GM23338 (cell line): ENCODE measurements around the gene STX16. TPM values are rescaled to one million over a fixed set of nuclear protein-coding genes. Genes with fewer than 3 reads are reported as not detected.
A peak's percentile ranks its signal among the peaks of the same experiment; 100 is the strongest.

Experiments
- ATAC-seq: fragments of 200-7000 bp; cut with Tn5 transposase; 3 replicates; pipeline ENCODE4 v1.9.1; 2020
- DNase-seq: peaks from one replicate; pipeline ENCODE4 v3.0.0-alpha.2; 2015; ENCODE audit warnings: low spot score
- H2AFZ ChIP-seq: fragments of 200-600 bp; sonication (generic); 2 replicates; pipeline ENCODE4 v1.8.0; 2016; ENCODE audit warnings: antibody characterized with exemption, mild to moderate bottlenecking, moderate library complexity
- H3F3A ChIP-seq: fragments of 200-600 bp; sonication (generic); replicated peaks from 2 replicates; pipeline ENCODE4 v1.8.0; 2017; ENCODE audit warnings: antibody characterized with exemption, mixed run types, low read depth
- H3K27ac ChIP-seq: fragments of 200-600 bp; sonication (generic); 2 replicates; pipeline ENCODE4 v1.6.1; 2016; ENCODE audit warnings: low read depth
- H3K27me3 ChIP-seq: fragments of 200-600 bp; sonication (generic); 2 replicates; pipeline ENCODE4 v1.8.0; 2016; ENCODE audit warnings: mild to moderate bottlenecking, mixed run types, moderate library complexity; ENCODE audit not compliant: insufficient read depth
- H3K36me3 ChIP-seq: fragments of 200-600 bp; sonication (generic); 2 replicates; pipeline ENCODE4 v1.8.0; 2016; ENCODE audit warnings: mild to moderate bottlenecking; ENCODE audit not compliant: insufficient read depth
- H3K4me1 ChIP-seq: fragments of 200-600 bp; sonication (generic); 2 replicates; pipeline ENCODE4 v1.8.0; 2016; ENCODE audit warnings: mild to moderate bottlenecking, moderate library complexity; ENCODE audit not compliant: insufficient read depth
- H3K4me2 ChIP-seq: fragments of 200-600 bp; sonication (generic); 2 replicates; pipeline ENCODE4 v1.7.1; 2017; ENCODE audit warnings: mixed run types
- H3K4me3 ChIP-seq: fragments of 200-600 bp; sonication (generic); 2 replicates; pipeline ENCODE4 v1.6.1; 2016; ENCODE audit warnings: mixed run types
- H3K79me2 ChIP-seq: fragments of 200-600 bp; sonication (generic); replicated peaks from 2 replicates; pipeline ENCODE4 v1.8.0; 2017; ENCODE audit warnings: mild to moderate bottlenecking; ENCODE audit not compliant: insufficient read depth
- H3K9me2 ChIP-seq: fragments of 200-600 bp; sonication (generic); 2 replicates; pipeline ENCODE4 v1.8.0; 2017; ENCODE audit not compliant: insufficient read depth
- H4K20me1 ChIP-seq: fragments of 200-600 bp; sonication (generic); replicated peaks from 2 replicates; pipeline ENCODE4 v1.8.0; 2017; ENCODE audit warnings: mild to moderate bottlenecking; ENCODE audit not compliant: insufficient read depth
- H3K27ac Mint-ChIP-seq: 2 replicates; pipeline ENCODE4 v1.8.0; 2020; ENCODE audit warnings: inconsistent platforms, mild to moderate bottlenecking, moderate library complexity, mixed read lengths
- H3K27me3 Mint-ChIP-seq: 3 replicates; pipeline ENCODE4 v1.8.0; 2022; ENCODE audit warnings: low read depth, mild to moderate bottlenecking, moderate library complexity, mixed read lengths, inconsistent platforms; ENCODE audit not compliant: insufficient read depth, poor library complexity
- H3K36me3 Mint-ChIP-seq: 3 replicates; pipeline ENCODE4 v1.8.0; 2021; ENCODE audit warnings: low read depth, mild to moderate bottlenecking, inconsistent platforms, moderate library complexity, mixed read lengths
- H3K4me1 Mint-ChIP-seq: 3 replicates; pipeline ENCODE4 v1.8.0; 2020; ENCODE audit warnings: mild to moderate bottlenecking, inconsistent platforms, mixed read lengths
- H3K4me3 Mint-ChIP-seq: 3 replicates; pipeline ENCODE4 v1.8.0; 2021; ENCODE audit warnings: moderate library complexity, mild to moderate bottlenecking, inconsistent platforms, mixed read lengths
- H3K9me3 Mint-ChIP-seq: 3 replicates; pipeline ENCODE4 v1.8.0; 2020; ENCODE audit warnings: moderate library complexity, mild to moderate bottlenecking, inconsistent platforms, mixed read lengths
- CTCF ChIP-seq, 2 experiments: fragments of 200-600 bp in 1 of 2; sonication (generic) in 1 of 2; conservative IDR thresholded peaks; 2 replicates each; pipeline versions ENCODE4 v1.5.1 to v1.6.1; 2016 to 2017; ENCODE audit warnings: antibody characterized with exemption in 2 of 2, low read depth in 2 of 2, mild to moderate bottlenecking in 2 of 2, moderate library complexity in 1 of 2
- EZH2phosphoT487 ChIP-seq: fragments of 200-600 bp; sonication (generic); IDR thresholded peaks from one replicate; pipeline ENCODE4 v1.8.1; 2018; ENCODE audit warnings: antibody characterized with exemption; ENCODE audit not compliant: unreplicated experiment
- NANOG ChIP-seq: IDR thresholded peaks from 2 replicates; pipeline ENCODE4 v1.6.1; 2016; ENCODE audit warnings: antibody characterized with exemption, borderline replicate concordance
- POLR2AphosphoS5 ChIP-seq: IDR thresholded peaks from 2 replicates; pipeline ENCODE4 v1.6.1; 2016; ENCODE audit warnings: antibody characterized with exemption, low read depth
- REST ChIP-seq: IDR thresholded peaks from one replicate; pipeline ENCODE4 v1.6.1; 2018; ENCODE audit warnings: antibody characterized with exemption; ENCODE audit not compliant: unreplicated experiment
- STAT1 ChIP-seq: IDR thresholded peaks from one replicate; pipeline ENCODE4 v1.6.1; 2016; ENCODE audit warnings: antibody characterized with exemption; ENCODE audit not compliant: unreplicated experiment
- ZNF114 ChIP-seq: fragments of 250-450 bp; sonication (Bioruptor Pico); IDR thresholded peaks from 2 replicates; pipeline ENCODE4 v1.5.0; 2020; ENCODE audit warnings: mild to moderate bottlenecking, moderate library complexity
- ZNF331 ChIP-seq: fragments of 250-450 bp; sonication (Bioruptor Pico); IDR thresholded peaks from 2 replicates; pipeline ENCODE4 v1.5.0; 2020; ENCODE audit warnings: low read depth, mild to moderate bottlenecking, moderate library complexity
- polyA plus RNA-seq: library from polyadenylated mRNA; unstranded; fragments of >200 nt; fragmentation: Nextera tagmentation; extraction: Ambion mirVana; gene quantifications from 2 replicates; pipeline ENCODE4 v1.2.1, GENCODE V29; 2016
- total RNA-seq: library from RNA; depleted of rRNA; stranded (reverse); fragments of >200 nt; shearing (Covaris generic); gene quantifications from 2 replicates; pipeline ENCODE4 v1.2.3, GENCODE V29; 2014

STX16 gene
- total and polyA plus RNA-seq, 2 experiments from 2014 or later = 31.2 to 70.5 TPM

GRCh38 chr20:58627212-58628072 lies 23.6 kb upstream of the STX16 start (continued):
- TF ChIP-seq CTCF (conservative IDR thresholded peaks at IDR 0.05; ENCODE audit: low read depth in 2 of 2) (no peak), ZNF114 (no peak), POLR2AphosphoS5 (no peak), STAT1 (no peak)

GRCh38 chr20:58628491-58629214 lies 22.4 kb upstream of the STX16 start:
- H3K36me3 Mint-ChIP-seq = no peaks in the 10 kb centered on the region; the same call in 2 of the 3 replicates
- peaks cover 11% of the 10 kb centered on the region for H3K27me3 Mint-ChIP-seq
- Histone ChIP-seq H3K27ac (no peak overlapping the region), H3K4me1 (no peaks in the 10 kb centered on the region), H3K79me2 (no peaks in the 10 kb centered on the region), H4K20me1 (no peaks in the 10 kb centered on the region), H3K9me2 (peaks cover 10% of the 10 kb centered on the region; the same call in 1 of the 2 replicates), H2AFZ (no peak overlapping the region), H3K4me2 (no peak overlapping the region), H3K27me3 (no peaks in the 10 kb centered on the region), H3K36me3 (no peaks in the 10 kb centered on the region), H3F3A (no peaks in the 10 kb centered on the region), H3K4me3 (no peak overlapping the region)
- no peak overlapping the region for H3K4me3 Mint-ChIP-seq
- H3K4me1 Mint-ChIP-seq = peaks cover 2% of the 10 kb centered on the region; the same call in 2 of the 3 replicates
- TF ChIP-seq CTCF (conservative IDR thresholded peaks at IDR 0.05; ENCODE audit: low read depth in 2 of 2) (peak; percentile 29 to 51), ZNF331 (no peak)
- H3K9me3 Mint-ChIP-seq = peaks cover 5% of the 10 kb centered on the region; the same call in 2 of the 3 replicates
- peak; percentile 57; the same call in 2 of the 3 replicates for ATAC-seq
- DNase-seq = no peak
- no peak overlapping the region for H3K27ac Mint-ChIP-seq

DNA sequence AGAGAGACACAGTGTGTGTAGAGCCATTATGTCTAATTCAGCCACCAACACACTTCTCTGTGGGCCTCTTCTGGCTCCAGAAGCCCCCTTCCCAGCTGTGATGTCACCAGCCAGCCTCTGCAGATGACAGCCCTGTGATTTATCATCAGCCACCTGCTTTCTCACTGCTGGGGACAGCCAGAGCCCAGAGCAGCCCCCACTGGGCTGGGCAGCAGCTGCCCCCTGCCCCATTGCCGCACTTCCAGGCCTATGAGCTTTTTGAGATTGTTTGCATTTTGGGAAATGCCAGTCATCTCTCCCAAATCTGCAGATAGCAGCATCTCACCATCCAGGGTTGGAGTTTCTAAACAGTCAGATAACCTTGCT lies 21.9 kb upstream of the STX16 start:
- DNase-seq (no peak), ATAC-seq (no peak)
- Mint-ChIP-seq H3K27ac (no peak overlapping the region), H3K4me3 (no peak overlapping the region), H3K4me1 (peaks cover 2% of the 10 kb centered on the region; the same call in 2 of the 3 replicates), H3K27me3 (peaks cover 13% of the 10 kb centered on the region), H3K9me3 (peaks cover 5% of the 10 kb centered on the region; the same call in 2 of the 3 replicates), H3K36me3 (no peaks in the 10 kb centered on the region; the same call in 2 of the 3 replicates)
- Histone ChIP-seq H3K4me1 (no peaks in the 10 kb centered on the region), H3K27me3 (no peaks in the 10 kb centered on the region), H2AFZ (no peak overlapping the region), H3K36me3 (no peaks in the 10 kb centered on the region), H3K4me2 (no peak overlapping the region), H3F3A (no peaks in the 10 kb centered on the region), H3K4me3 (no peak overlapping the region), H3K79me2 (no peaks in the 10 kb centered on the region), H4K20me1 (no peaks in the 10 kb centered on the region), H3K27ac (no peak overlapping the region), H3K9me2 (peaks cover 10% of the 10 kb centered on the region; the same call in 1 of the 2 replicates)
- no peak for TF ChIP-seq ZNF331
- TF ChIP-seq STAT1 = no peak
- TF ChIP-seq CTCF (conservative IDR thresholded peaks at IDR 0.05; ENCODE audit: low read depth in 2 of 2) = no peak
- TF ChIP-seq EZH2phosphoT487 = no peak
- no peak for TF ChIP-seq REST
- TF ChIP-seq NANOG = no peak
